Endothelial cell of umbilical vein (primary cell): ENCODE measurements around the gene AKAP1. TPM values are rescaled to one million over a fixed set of nuclear protein-coding genes. Genes with fewer than 3 reads are reported as not detected.

Experiments used
- BruUV-seq: library from RNA; stranded (reverse); fragments of 400-500 nt; replicated peaks from 2 replicates; lab custom pipeline; 2021; lab: Mats Ljungman, UMichigan
- CTCF ChIA-PET: fragments of 300-600, 350-600 bp; sonication (Branson Sonifier 250); formaldehyde crosslinking; loops from one replicate; lab custom pipeline; 2021; ENCODE audit warnings: antibody characterized with exemption, inconsistent platforms; lab: Charles Lee
- POLR2A ChIA-PET: fragments of 300-600, 350-600 bp; sonication (Branson Sonifier 250); formaldehyde crosslinking; loops from one replicate; lab custom pipeline; 2021; ENCODE audit warnings: antibody characterized with exemption, inconsistent platforms; lab: Charles Lee
- DNase-seq: peaks from one replicate; pipeline ENCODE4 v3.0.0-alpha.2; 2011; ENCODE audit warnings: low read depth, low spot score
- FAIRE-seq: peaks from 2 replicates; lab custom pipeline; 2011; peaks lifted over from hg19 to GRCh38; lab: Jason Lieb, UNC
- H2AFZ ChIP-seq: 2 replicates; pipeline ENCODE4 v1.6.0; 2012; ENCODE audit warnings: low read depth, low read length, control low read depth, inconsistent platforms
- H3K27ac ChIP-seq: 2 replicates; pipeline ENCODE4 v1.5.1; 2011; ENCODE audit warnings: low read depth, mild to moderate bottlenecking, control low read depth, low read length, moderate library complexity; ENCODE audit not compliant: insufficient read depth
- H3K27me3 ChIP-seq, 2 experiments: 2 replicates each; pipeline versions ENCODE4 v1.6.0 to v1.6.1; 2011; ENCODE audit warnings: low read length in 2 of 2, mixed read lengths in 1 of 2; ENCODE audit not compliant: control insufficient read depth in 2 of 2, insufficient read depth in 2 of 2
- H3K36me3 ChIP-seq, 2 experiments: 2 replicates in 1 of 2; 3 replicates in 1 of 2; pipeline ENCODE4 v1.5.1; 2011; ENCODE audit warnings: low read length in 2 of 2, mild to moderate bottlenecking in 1 of 2, moderate library complexity in 1 of 2; ENCODE audit not compliant: control insufficient read depth in 2 of 2, insufficient read depth in 2 of 2; ENCODE audit errors: extremely low read depth in 1 of 2
- H3K4me1 ChIP-seq: 3 replicates; pipeline ENCODE4 v1.5.1; 2011; ENCODE audit warnings: mild to moderate bottlenecking, low read length; ENCODE audit not compliant: control insufficient read depth, insufficient read depth; ENCODE audit errors: extremely low read depth
- H3K4me2 ChIP-seq: 2 replicates; pipeline ENCODE4 v1.6.1; 2011; ENCODE audit warnings: low read length, control low read depth, mixed read lengths; ENCODE audit not compliant: insufficient read depth
- H3K4me3 ChIP-seq, 3 experiments: fragments of 200-600 bp in 1 of 3; sonication (generic), shearing (Covaris generic) in 1 of 3; replicated peaks in 1 of 3; 2 replicates each; pipeline ENCODE4 v1.5.1; 2011 to 2016; ENCODE audit warnings: control low read depth in 3 of 3, low read length in 3 of 3, mild to moderate bottlenecking in 2 of 3, inconsistent platforms in 1 of 3, low read depth in 1 of 3, moderate library complexity in 1 of 3; ENCODE audit not compliant: insufficient read depth in 1 of 3
- H3K79me2 ChIP-seq: 2 replicates; pipeline ENCODE4 v1.6.0; 2012; ENCODE audit warnings: low read length, inconsistent platforms; ENCODE audit not compliant: control insufficient read depth, insufficient read depth
- H3K9ac ChIP-seq: replicated peaks from 2 replicates; pipeline ENCODE3; 2011; ENCODE audit warnings: low read length, control low read depth; ENCODE audit not compliant: insufficient read depth; ENCODE audit errors: extremely low read depth
- H3K9me1 ChIP-seq: replicated peaks from 3 replicates; pipeline ENCODE4 v1.6.0; 2011; ENCODE audit warnings: mild to moderate bottlenecking, low read length; ENCODE audit not compliant: control insufficient read depth, insufficient read depth; ENCODE audit errors: extremely low read depth
- H3K9me3 ChIP-seq: replicated peaks from 2 replicates; pipeline ENCODE4 v1.5.1; 2012; ENCODE audit warnings: low read length, inconsistent platforms; ENCODE audit not compliant: control insufficient read depth, insufficient read depth
- H4K20me1 ChIP-seq: replicated peaks from 2 replicates; pipeline ENCODE3; 2011; ENCODE audit warnings: mild to moderate bottlenecking, low read length; ENCODE audit not compliant: control insufficient read depth, insufficient read depth; ENCODE audit errors: extremely low read depth
- CTCF ChIP-seq, 2 donors: IDR thresholded peaks; 1 replicate in 1 of 2; 2 replicates in 1 of 2; pipeline ENCODE4 v1.5.1; 2011; ENCODE audit warnings: low read length in 2 of 2, mild to moderate bottlenecking in 2 of 2, moderate library complexity in 2 of 2, control low read depth in 1 of 2, inconsistent platforms in 1 of 2, low read depth in 1 of 2; ENCODE audit not compliant: insufficient read depth in 1 of 2; ENCODE audit errors: extremely low read depth in 1 of 2
- FOS ChIP-seq: IDR thresholded peaks from 2 replicates; pipeline ENCODE4 v1.6.1; 2011; ENCODE audit warnings: mild to moderate bottlenecking, low read length, moderate library complexity, borderline replicate concordance; ENCODE audit not compliant: insufficient read depth
- GATA2 ChIP-seq: IDR thresholded peaks from 2 replicates; pipeline ENCODE4 v1.7.0; 2011; ENCODE audit warnings: low read depth, mild to moderate bottlenecking, moderate library complexity, mixed read lengths, low read length; ENCODE audit not compliant: insufficient read length, insufficient read depth
- JUN ChIP-seq: IDR thresholded peaks from 2 replicates; pipeline ENCODE4 v1.6.1; 2011; ENCODE audit warnings: borderline replicate concordance, low read depth; ENCODE audit not compliant: insufficient read length, insufficient read depth
- MAX ChIP-seq: IDR thresholded peaks from 2 replicates; pipeline ENCODE4 v1.6.1; 2011; ENCODE audit not compliant: insufficient read depth, insufficient read length
- MYC ChIP-seq: IDR thresholded peaks from one replicate; pipeline ENCODE4 v1.6.1; 2011; ENCODE audit warnings: mild to moderate bottlenecking, low read depth, low read length
- POLR2A ChIP-seq: IDR thresholded peaks from 2 replicates; pipeline ENCODE4 v1.6.1; 2012; ENCODE audit warnings: low read depth, mild to moderate bottlenecking, control low read depth, low read length
- dilution Hi-C: fragments of 300-500 bp; cut with MboI; formaldehyde crosslinking; loops from one replicate; pipeline ENCODE4 v1.15.0; 2019; ENCODE audit warnings: low sequenced_read_pairs; ENCODE audit not compliant: extremely low pct_ligation_motif_present
- intact Hi-C: fragments of 100-400 bp; cut with micrococcal nuclease; formaldehyde crosslinking; loops from one replicate; pipeline ENCODE4 v1.10.0; 2022
- polyA plus RNA-seq, 4 experiments: library from polyadenylated mRNA; depleted of rRNA in 3 of 4; stranded (reverse) in 3 of 4; unstranded in 1 of 4; fragments of >200 nt; gene quantifications; 2 replicates each; pipeline versions ENCODE4 v1.2.1 to v1.2.3, GENCODE V29; 2011 to 2012; ENCODE audit warnings: missing spikeins in 1 of 4
- total RNA-seq: library from RNA; stranded (reverse); gene quantifications from 2 replicates; pipeline ENCODE4 v1.2.3, GENCODE V29; 2021

The AKAP1 gene
- total and polyA plus RNA-seq, 2 donors (not counting 3 experiments of a cell fraction or from before 2014, with no cell fraction given): 20.9 to 27.7 TPM

DNA sequence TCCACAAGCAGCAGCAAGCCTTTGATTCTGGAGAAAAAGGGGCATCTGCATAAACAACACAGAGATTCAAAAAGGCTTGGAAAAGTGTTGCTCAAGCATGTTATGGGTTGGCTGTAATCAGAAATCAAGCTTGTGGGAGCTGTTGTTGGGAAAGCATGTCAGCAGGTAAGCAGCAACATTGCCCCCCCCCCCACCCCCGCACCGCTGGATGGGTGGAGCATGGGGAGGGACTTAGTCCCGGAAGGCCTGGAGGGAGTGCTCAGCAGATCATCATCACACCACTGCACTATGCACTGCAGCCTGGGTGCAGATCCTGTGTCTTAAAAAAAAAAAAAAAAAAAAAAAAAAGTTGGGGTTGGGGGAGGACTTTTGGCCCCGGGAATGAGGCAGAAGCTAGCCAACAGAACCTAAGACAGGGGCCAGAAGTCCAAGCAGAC is 16.8 kb upstream of the AKAP1 start:
- FAIRE-seq (no peak), DNase-seq (no peak)
- ChIA-PET CTCF (no interaction called here), POLR2A (no interaction called here)
- H3K9me3 ChIP-seq: no peaks in the 10 kb centered on the region
- H3K79me2 ChIP-seq: no peaks in the 10 kb centered on the region
- no peak overlapping the region for H3K9ac ChIP-seq
- no peaks in the 10 kb centered on the region for H4K20me1 ChIP-seq
- no peak overlapping the region for H3K27ac ChIP-seq
- H3K27me3 ChIP-seq: peaks cover 3 to 15% of the 10 kb centered on the region in 2 experiments
- no peaks in the 10 kb centered on the region for H3K36me3 ChIP-seq
- dilution Hi-C loops: no loop called here
- no peak overlapping the region for H3K4me2 ChIP-seq
- no peak overlapping the region for H3K4me3 ChIP-seq
- intact Hi-C loops: no loop called here
- H3K4me1 ChIP-seq: no peaks in the 10 kb centered on the region
- H3K9me1 ChIP-seq: no peaks in the 10 kb centered on the region
- no TSS peak for BruUV-seq
- H2AFZ ChIP-seq: no peak overlapping the region
- TF ChIP-seq MYC (no peak), FOS (no peak), JUN (no peak), MAX (no peak)

- H3K4me3 ChIP-seq: no peak overlapping the region
- no peaks in the 10 kb centered on the region for H4K20me1 ChIP-seq
- no peaks in the 10 kb centered on the region for H3K36me3 ChIP-seq
- no peaks in the 10 kb centered on the region for H3K79me2 ChIP-seq
- no peaks in the 10 kb centered on the region for H3K4me1 ChIP-seq
- H3K4me2 ChIP-seq: no peak overlapping the region
- intact Hi-C loops: no loop called here
- DNase-seq (no peak), FAIRE-seq (no peak)
- no peak for TF ChIP-seq CTCF (IDR thresholded peaks at IDR 0.05; ENCODE audit: extremely low read depth in 1 of 2, insufficient read depth in 1 of 2, low read depth in 1 of 2, low read length in 2 of 2)
- TF ChIP-seq GATA2: no peak
- TF ChIP-seq JUN: no peak
- no peak for TF ChIP-seq POLR2A
- POLR2A ChIA-PET: no interaction called here
- no peaks in the 10 kb centered on the region for H3K9me3 ChIP-seq
- no TSS peak for BruUV-seq
- CTCF ChIA-PET: no interaction called here
- H3K27ac ChIP-seq: no peak overlapping the region
- dilution Hi-C loops: no loop called here
- no peak overlapping the region for H3K9ac ChIP-seq
- no peaks in the 10 kb centered on the region for H3K9me1 ChIP-seq
- H2AFZ ChIP-seq: no peak overlapping the region
- peaks cover 1 to 16% of the 10 kb centered on the region in 2 experiments for H3K27me3 ChIP-seq
Measured at GRCh38 chr17:57068707-57069106, 16.3 kb upstream of the AKAP1 start.
